ENCODE data around the gene NCS1.

GRCh38 chr9:130183133-130183762, 11.0 kb downstream of the NCS1 start:
- TF ChIP-seq POLR2A (IDR thresholded peaks at IDR 0.05; ENCODE audit: low read depth, low read length) (no peak), POLR2AphosphoS5 (IDR thresholded peaks at IDR 0.05; ENCODE audit: low read depth, low read length) (no peak)

Measured in GM12892 (cell line).